IMR-90 (cell line): Measurements from ENCODE around the gene IL1RAPL1. TPM values are rescaled to one million over a fixed set of nuclear protein-coding genes. Genes with fewer than 3 reads are reported as not detected.

Source experiments
- ATAC-seq: fragments of 200-7000 bp; cut with Tn5 transposase; 2 replicates; pipeline ENCODE4 v1.9.1; 2020; ENCODE audit warnings: low read depth, mild to moderate bottlenecking, moderate library complexity
- BruUV-seq: library from RNA; stranded (reverse); fragments of 400-500 nt; replicated peaks from 2 replicates; lab custom pipeline; 2021; lab: Mats Ljungman, UMichigan
- CTCF ChIA-PET: fragments of 300-600 bp; formaldehyde crosslinking; extraction: SDS; loops from one replicate; lab custom pipeline; 2021; ENCODE audit warnings: antibody characterized with exemption; lab: Yijun Ruan, JAX
- POLR2A ChIA-PET: fragments of 300-600 bp; sonication (Branson Sonifier 250); formaldehyde crosslinking; loops from one replicate; lab custom pipeline; 2022; ENCODE audit warnings: antibody characterized with exemption; ENCODE audit not compliant: unreplicated experiment; lab: Charles Lee
- DNase-seq: peaks from one replicate; pipeline ENCODE4 v3.0.0; 2013
- H2AFZ ChIP-seq: replicated peaks from 2 replicates; pipeline ENCODE3; 2013; ENCODE audit warnings: low read length, mild to moderate bottlenecking; ENCODE audit not compliant: poor library complexity
- H2AK5ac ChIP-seq: 2 replicates; pipeline ENCODE4 v1.6.1; 2013; ENCODE audit warnings: low read depth, low read length, inconsistent platforms
- H2AK9ac ChIP-seq: replicated peaks from 2 replicates; pipeline ENCODE3; 2013; ENCODE audit warnings: mild to moderate bottlenecking, low read depth, low read length, moderate library complexity; ENCODE audit not compliant: poor library complexity
- H2BK120ac ChIP-seq: 2 replicates; pipeline ENCODE4 v1.6.1; 2013; ENCODE audit warnings: low read depth, low read length, inconsistent platforms
- H2BK15ac ChIP-seq: 3 replicates; pipeline ENCODE4 v1.6.1; 2013; ENCODE audit warnings: low read depth, low read length, inconsistent platforms
- H2BK20ac ChIP-seq: 2 replicates; pipeline ENCODE4 v1.6.1; 2013; ENCODE audit warnings: low read depth, mild to moderate bottlenecking, inconsistent platforms, low read length, moderate library complexity
- H2BK5ac ChIP-seq: 2 replicates; pipeline ENCODE4 v1.6.1; 2013; ENCODE audit warnings: mild to moderate bottlenecking, low read depth, low read length, inconsistent platforms; ENCODE audit not compliant: poor library complexity, severe bottlenecking
- H3K14ac ChIP-seq: replicated peaks from 2 replicates; pipeline ENCODE4 v1.6.1; 2013; ENCODE audit warnings: low read depth, low read length, inconsistent platforms
- H3K18ac ChIP-seq: 2 replicates; pipeline ENCODE4 v1.6.1; 2013; ENCODE audit warnings: low read depth, low read length, control low read depth
- H3K23ac ChIP-seq: 2 replicates; pipeline ENCODE4 v1.6.1; 2013; ENCODE audit warnings: low read depth, low read length, inconsistent platforms
- H3K27ac ChIP-seq: 2 replicates; pipeline ENCODE4 v1.5.1; 2013; ENCODE audit warnings: mild to moderate bottlenecking, control low read depth, low read length; ENCODE audit not compliant: insufficient read depth
- H3K27me3 ChIP-seq: 2 replicates; pipeline ENCODE4 v1.6.1; 2013; ENCODE audit warnings: low read length; ENCODE audit not compliant: control insufficient read depth, insufficient read depth
- H3K36me3 ChIP-seq: 2 replicates; pipeline ENCODE4 v1.6.1; 2013; ENCODE audit warnings: low read length, mixed read lengths; ENCODE audit not compliant: control insufficient read depth, insufficient read depth
- H3K4ac ChIP-seq: 2 replicates; pipeline ENCODE4 v1.6.1; 2013; ENCODE audit warnings: low read depth, low read length, inconsistent platforms
- H3K4me1 ChIP-seq: 2 replicates; pipeline ENCODE4 v1.6.1; 2013; ENCODE audit warnings: low read length, mixed read lengths; ENCODE audit not compliant: control insufficient read depth, insufficient read depth
- H3K4me2 ChIP-seq: 2 replicates; pipeline ENCODE4 v1.6.1; 2013; ENCODE audit warnings: low read depth, mild to moderate bottlenecking, control low read depth, low read length, moderate library complexity
- H3K4me3 ChIP-seq: 2 replicates; pipeline ENCODE4 v1.5.1; 2013; ENCODE audit warnings: low read depth, mild to moderate bottlenecking, control low read depth, low read length, moderate library complexity; ENCODE audit not compliant: insufficient read depth
- H3K56ac ChIP-seq: 2 replicates; pipeline ENCODE4 v1.6.1; 2013; ENCODE audit warnings: low read length, inconsistent platforms; ENCODE audit not compliant: insufficient read depth; ENCODE audit errors: extremely low read depth
- H3K79me1 ChIP-seq, 2 experiments: 2 replicates each; pipeline ENCODE4 v1.6.1; 2013; ENCODE audit warnings: low read length in 2 of 2, inconsistent platforms in 1 of 2, low read depth in 1 of 2
- H3K9ac ChIP-seq: 2 replicates; pipeline ENCODE4 v1.6.1; 2013; ENCODE audit warnings: low read depth, low read length, control low read depth
- H3K9me1 ChIP-seq: 2 replicates; pipeline ENCODE4 v1.6.1; 2013; ENCODE audit warnings: low read length, inconsistent platforms; ENCODE audit not compliant: insufficient read depth
- H3K9me3 ChIP-seq: 2 replicates; pipeline ENCODE4 v1.6.1; 2013; ENCODE audit warnings: low read length; ENCODE audit not compliant: control insufficient read depth, insufficient read depth
- H4K20me1 ChIP-seq: 2 replicates; pipeline ENCODE4 v1.6.1; 2013; ENCODE audit warnings: low read length, inconsistent platforms; ENCODE audit not compliant: insufficient read depth
- H4K5ac ChIP-seq: 2 replicates; pipeline ENCODE4 v1.6.1; 2013; ENCODE audit warnings: mild to moderate bottlenecking, low read depth, low read length, control low read depth
- H4K8ac ChIP-seq, 2 experiments: 2 replicates each; pipeline ENCODE4 v1.6.1; 2013; ENCODE audit warnings: low read depth in 2 of 2, low read length in 2 of 2, control low read depth in 1 of 2, inconsistent platforms in 1 of 2
- H4K91ac ChIP-seq: 2 replicates; pipeline ENCODE4 v1.6.1; 2013; ENCODE audit warnings: low read depth, low read length, inconsistent platforms; ENCODE audit not compliant: insufficient read depth
- RAD21 ChIP-seq: IDR thresholded peaks from 2 replicates; pipeline ENCODE4 v1.6.1; 2012; ENCODE audit warnings: low read length, improper control_type of control experiment
- RFX5 ChIP-seq: IDR thresholded peaks from 2 replicates; pipeline ENCODE4 v1.8.0; 2012; ENCODE audit warnings: low read depth, mild to moderate bottlenecking, low read length, moderate library complexity
- WGBS, 2 experiments: methylation state at CpG; one replicate each; pipeline versions ENCODE4 v1.1.5 to v1.1.7; 2013; ENCODE audit warnings: missing lambda C conversion rate in 2 of 2; ENCODE audit not compliant: insufficient read length in 1 of 2; ENCODE audit errors: extremely low coverage in 2 of 2; 5-methylcytosine and 5-hydroxymethylcytosine counted together
- dilution Hi-C: fragments of 300-500 bp; cut with HindIII; formaldehyde crosslinking; loops from one replicate; pipeline ENCODE4 v1.14.3; 2018; ENCODE audit warnings: low sequenced_read_pairs; ENCODE audit not compliant: unreplicated experiment
- in situ Hi-C: fragments of 300-500 bp; cut with MboI; formaldehyde crosslinking; loops from 3 replicates; pipeline ENCODE4 v1.14.3; 2019; ENCODE audit warnings: low sequenced_read_pairs, inconsistent platforms, mixed read lengths
- intact Hi-C: fragments of 100-400 bp; cut with micrococcal nuclease; formaldehyde crosslinking; loops from 2 replicates; pipeline ENCODE4 v1.10.0; 2022
- polyA plus RNA-seq, 3 experiments: library from polyadenylated mRNA; depleted of rRNA; stranded (reverse); fragments of >200 nt; gene quantifications; 2 replicates each; pipeline ENCODE4 v1.2.3, GENCODE V29; 2012; ENCODE audit warnings: low replicate concordance in 1 of 3
- total RNA-seq: library from RNA; depleted of rRNA; stranded (reverse); fragments of >200 nt; gene quantifications from 2 replicates; pipeline ENCODE4 v1.2.3, GENCODE V29; 2012

IL1RAPL1 gene
- total and polyA plus RNA-seq, 2 of the 4 experiments (the other 2 are of a cell fraction) = 1.5 to 9.0 TPM

DNA sequence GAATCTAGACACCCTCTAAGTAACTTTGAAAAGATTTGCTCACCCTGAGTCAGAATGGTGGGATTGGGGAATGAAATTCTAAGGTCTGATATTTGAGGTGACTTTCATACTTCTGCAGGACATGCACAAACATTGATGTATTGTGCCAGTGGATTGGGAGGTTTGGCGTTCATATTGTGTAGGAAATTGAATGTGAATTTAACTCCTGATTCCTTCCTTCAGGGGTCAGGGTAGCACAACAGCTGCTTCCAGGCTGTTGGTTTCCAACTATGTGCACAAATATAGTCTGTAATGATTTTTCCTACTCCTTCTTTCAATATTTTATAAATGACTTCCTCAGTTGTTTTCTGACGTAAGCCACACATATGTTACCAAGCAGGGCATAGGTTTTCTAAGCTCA lies 3.1 kb downstream of the IL1RAPL1 start:
- Histone ChIP-seq H3K9ac (no peak overlapping the region), H3K4me3 (no peak overlapping the region), H2BK120ac (no peak overlapping the region), H3K27me3 (no peaks in the 10 kb centered on the region), H2AFZ (no peak overlapping the region), H3K9me3 (no peaks in the 10 kb centered on the region), H3K4ac (no peak overlapping the region), H3K36me3 (no peaks in the 10 kb centered on the region), H3K4me1 (no peaks in the 10 kb centered on the region), H4K8ac (no peak overlapping the region), H4K5ac (no peak overlapping the region), H3K79me1 (no peaks in the 10 kb centered on the region; a peak in 1 of 4 replicates), H2BK15ac (no peak overlapping the region), H3K14ac (no peak overlapping the region), H3K27ac (no peak overlapping the region), H3K23ac (no peak overlapping the region), H2BK20ac (no peak overlapping the region), H3K4me2 (peak overlapping the region; percentile 5; the same call in 1 of the 2 replicates), H3K56ac (no peak overlapping the region), H2AK5ac (no peak overlapping the region), H4K91ac (no peak overlapping the region), H3K9me1 (no peaks in the 10 kb centered on the region), H4K20me1 (no peaks in the 10 kb centered on the region), H3K18ac (no peak overlapping the region), H2BK5ac (no peak overlapping the region), H2AK9ac (no peak overlapping the region)
- ChIA-PET POLR2A (no interaction called here), CTCF (no interaction called here)
- no CpG with 5 or more reads among the region's 2 CpGs for WGBS, 2 experiments
- intact Hi-C loops (loop anchor here (2.0 to 5.0 kb wide), 2 partner anchors 212 to 1312 kb away; no protein-coding TSS in a partner anchor), dilution Hi-C loops (no loop called here), in situ Hi-C loops (loop anchor here (25.0 kb wide), 1 partner anchor 1472 kb away; no protein-coding TSS in a partner anchor)
- DNase-seq (peak; percentile 32), ATAC-seq (no peak; the same call in 1 of the 2 replicates)
- TF ChIP-seq RAD21 = peak; percentile 26; the same call in 1 of the 2 replicates
- TF ChIP-seq RFX5 = no peak
- BruUV-seq = no TSS peak
